DOHH2 (cell line): Measurements from ENCODE around the gene PBOV1.

Source experiments
- CTCF ChIP-seq: fragments of 200-600 bp; sonication (generic); IDR thresholded peaks from one replicate; pipeline ENCODE4 v1.5.1; 2014; ENCODE audit warnings: antibody characterized with exemption, mild to moderate bottlenecking, low read depth, low read length; ENCODE audit not compliant: poor library complexity, severe bottlenecking
- EZH2phosphoT487 ChIP-seq: fragments of 200-600 bp; sonication (generic); IDR thresholded peaks from 2 replicates; pipeline ENCODE4 v1.6.1; 2017; ENCODE audit warnings: borderline replicate concordance, mild to moderate bottlenecking, antibody characterized with exemption, low read length, moderate library complexity, mixed read lengths

GRCh38 chr6:138219901-138220300 lies 1.6 kb upstream of the PBOV1 start:
- TF ChIP-seq CTCF, result no peak
- no peak for TF ChIP-seq EZH2phosphoT487
